Gastroesophageal sphincter (tissue), 4 donors: ENCODE data around the gene SATB2. TPM values are rescaled to one million over a fixed set of nuclear protein-coding genes. Genes with fewer than 3 reads are reported as not detected.

Experiments used
- ATAC-seq: fragments of 150-250 bp; one replicate; pipeline ENCODE4 v1.9.1; 2016; ENCODE audit warnings: mild to moderate bottlenecking, moderate library complexity
- H3K27ac ChIP-seq, 4 donors: fragments of 200-600 bp; sonication (generic) in 3 of 4; 1 replicate in 3 of 4; 2 replicates in 1 of 4; pipeline ENCODE4 v1.5.1; 2016 to 2019
- H3K27me3 ChIP-seq: fragments of 200-600 bp; sonication (generic); one replicate; pipeline ENCODE4 v1.5.1; 2019
- H3K36me3 ChIP-seq, 2 donors: fragments of 200-600 bp; sonication (generic); one replicate each; pipeline ENCODE4 v1.5.1; 2019; ENCODE audit warnings: control low read depth in 1 of 2
- H3K4me1 ChIP-seq, 3 donors: fragments of 200-600 bp; sonication (generic); 1 replicate in 2 of 3; 2 replicates in 1 of 3; pipeline ENCODE4 v1.5.1; 2016 to 2019; ENCODE audit warnings: control low read depth in 2 of 3
- H3K4me3 ChIP-seq, 2 donors: fragments of 200-600 bp; sonication (generic); one replicate each; pipeline ENCODE4 v1.5.1; 2019; ENCODE audit warnings: mild to moderate bottlenecking in 1 of 2, moderate library complexity in 1 of 2
- H3K9me3 ChIP-seq, 3 donors: fragments of 200-600 bp; sonication (generic); one replicate each; pipeline ENCODE4 v1.5.1; 2017 to 2019; ENCODE audit warnings: control low read depth in 2 of 3
- CTCF ChIP-seq, 4 experiments: fragments of 200-600 bp in 2 of 4; fragments of 450-650 bp in 2 of 4; sonication (generic) in 1 of 4; IDR thresholded peaks; one replicate each; pipeline ENCODE4 v1.5.1; 2017 to 2019; ENCODE audit warnings: antibody characterized with exemption in 4 of 4, mild to moderate bottlenecking in 2 of 4, moderate library complexity in 2 of 4
- EP300 ChIP-seq: sonication (generic); formaldehyde crosslinking; IDR thresholded peaks from one replicate; pipeline ENCODE4 v1.6.1; 2017; ENCODE audit warnings: antibody characterized with exemption, mild to moderate bottlenecking
- POLR2A ChIP-seq, 2 donors: fragments of 450-650 bp; IDR thresholded peaks; one replicate each; pipeline ENCODE4 v1.6.1; 2017; ENCODE audit warnings: antibody characterized with exemption in 2 of 2, mild to moderate bottlenecking in 2 of 2, moderate library complexity in 1 of 2
- POLR2AphosphoS5 ChIP-seq: sonication (generic); formaldehyde crosslinking; IDR thresholded peaks from one replicate; pipeline ENCODE4 v1.6.1; 2017; ENCODE audit warnings: antibody characterized with exemption
- WGBS, 2 donors: methylation state at CpG; one replicate each; pipeline ENCODE4 v1.1.5; 2018; ENCODE audit warnings: low coverage in 1 of 2; 5-methylcytosine and 5-hydroxymethylcytosine counted together
- total RNA-seq, 4 donors: library from RNA; depleted of rRNA; stranded (reverse); fragments of >200 nt; gene quantifications; one replicate each; pipeline ENCODE4 v1.1.0, GENCODE V29; 2016

Gene SATB2
- total RNA-seq, 4 donors from 2014 or later, result 2.2 to 6.7 (median 3.4) TPM

GRCh38 chr2:199279146-199279545 is 178.6 kb downstream of the SATB2 start:
- no peaks in the 10 kb centered on the region for H3K9me3 ChIP-seq
- no peaks in the 10 kb centered on the region for H3K36me3 ChIP-seq
- H3K27me3 ChIP-seq, result no peaks in the 10 kb centered on the region
- no peak overlapping the region for H3K4me3 ChIP-seq
- no peak overlapping the region for H3K27ac ChIP-seq
- no peaks in the 10 kb centered on the region for H3K4me1 ChIP-seq
- TF ChIP-seq EP300, result no peak
- no peak for TF ChIP-seq POLR2AphosphoS5
- TF ChIP-seq POLR2A (IDR thresholded peaks at IDR 0.05), result no peak
- ATAC-seq, result no peak

DNA sequence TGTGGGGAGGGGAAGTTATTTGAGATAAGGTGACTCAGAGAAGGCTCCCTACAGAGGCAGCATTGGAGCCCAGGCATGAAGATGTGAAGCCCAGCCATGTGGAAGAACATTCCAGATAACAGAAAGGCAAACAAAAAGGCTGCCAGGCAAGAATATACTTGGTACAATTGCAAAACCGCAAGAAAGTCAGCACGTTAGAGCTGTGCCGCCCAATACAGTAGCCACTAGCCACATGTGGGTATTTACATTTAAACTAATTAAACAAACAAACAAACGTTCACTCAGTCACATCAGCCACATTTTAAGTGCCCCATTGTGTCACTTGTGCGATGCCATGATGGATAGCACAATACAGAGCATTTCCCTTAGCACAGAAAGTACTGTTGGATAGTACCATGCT is 179.6 kb downstream of the SATB2 start:
- H3K36me3 ChIP-seq, result no peaks in the 10 kb centered on the region
- H3K4me1 ChIP-seq, result no peaks in the 10 kb centered on the region
- WGBS, 2 donors, result 65 to 76% methylated on average over 3 to 5 of the region's 5 CpGs
- no peak for ATAC-seq
- no peaks in the 10 kb centered on the region for H3K9me3 ChIP-seq
- TF ChIP-seq CTCF (IDR thresholded peaks at IDR 0.05), result no peak
- no peak for TF ChIP-seq EP300
- TF ChIP-seq POLR2A (IDR thresholded peaks at IDR 0.05), result no peak
- no peak for TF ChIP-seq POLR2AphosphoS5
- H3K27me3 ChIP-seq, result no peaks in the 10 kb centered on the region
- no peak overlapping the region for H3K4me3 ChIP-seq
- H3K27ac ChIP-seq, result no peak overlapping the region

DNA sequence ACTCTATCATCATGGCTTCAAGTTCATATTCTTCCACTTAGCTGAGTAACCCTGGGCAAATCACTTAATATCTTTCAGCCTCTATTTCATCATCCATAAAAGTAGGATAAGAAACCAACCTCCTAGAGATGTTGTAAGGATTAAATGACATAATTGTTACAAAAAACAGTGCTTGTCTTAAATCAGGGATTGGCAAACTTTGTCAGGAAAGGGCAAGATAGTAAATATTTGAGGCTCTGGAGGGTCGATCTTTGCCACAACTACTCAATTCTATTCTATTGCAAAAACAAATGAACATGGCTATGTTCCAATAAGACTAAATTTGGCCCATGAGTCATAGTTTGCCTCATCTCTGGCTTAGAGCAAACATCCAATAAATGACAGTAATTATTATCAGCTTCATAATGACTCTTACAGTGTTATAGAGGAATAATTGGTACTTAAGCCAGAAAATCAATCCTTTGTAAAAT is 184.7 kb downstream of the SATB2 start:
- Histone ChIP-seq H3K36me3 (peaks cover 0 to 7% of the 10 kb centered on the region in 2 donors), H3K4me3 (no peak overlapping the region), H3K27me3 (no peaks in the 10 kb centered on the region), H3K4me1 (no peaks in the 10 kb centered on the region), H3K27ac (no peak overlapping the region), H3K9me3 (no peaks in the 10 kb centered on the region)
- ATAC-seq, result no peak
- no peak for TF ChIP-seq POLR2AphosphoS5
- no peak for TF ChIP-seq POLR2A (IDR thresholded peaks at IDR 0.05)
- TF ChIP-seq EP300, result no peak
- no peak for TF ChIP-seq CTCF (IDR thresholded peaks at IDR 0.05)
- WGBS, 2 donors, result 39 to 50% methylated on average over 1 of the region's 1 CpG

DNA sequence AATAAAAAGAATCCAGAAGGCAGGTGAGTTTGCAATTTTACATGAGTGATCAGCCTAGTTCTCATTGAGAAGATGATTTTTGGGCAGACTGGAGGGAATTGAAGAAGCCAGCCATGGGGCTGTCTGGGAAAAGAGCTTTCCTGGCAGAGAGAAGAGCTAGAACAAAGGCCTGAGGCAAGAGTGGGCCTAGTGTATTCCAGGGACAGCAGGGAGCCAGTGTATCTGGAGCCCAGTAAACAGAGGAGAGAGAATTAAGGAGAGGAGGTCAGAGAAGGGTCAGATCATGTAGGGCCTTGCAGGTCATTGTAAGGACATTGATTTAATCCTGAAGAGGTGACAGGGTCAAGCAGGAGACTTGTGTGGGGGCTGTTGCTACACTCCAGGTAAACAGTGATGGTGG is 195.8 kb downstream of the SATB2 start:
- ATAC-seq, result no peak
- no peak overlapping the region for H3K27ac ChIP-seq
- H3K4me3 ChIP-seq, result no peak overlapping the region
- no peaks in the 10 kb centered on the region for H3K4me1 ChIP-seq
- peaks cover 0 to 22% (median 0%) of the 10 kb centered on the region in 3 donors for H3K9me3 ChIP-seq
- no peaks in the 10 kb centered on the region for H3K27me3 ChIP-seq
- TF ChIP-seq CTCF (IDR thresholded peaks at IDR 0.05) (no peak), POLR2A (IDR thresholded peaks at IDR 0.05) (no peak), POLR2AphosphoS5 (no peak), EP300 (no peak)
- H3K36me3 ChIP-seq, result no peaks in the 10 kb centered on the region

DNA sequence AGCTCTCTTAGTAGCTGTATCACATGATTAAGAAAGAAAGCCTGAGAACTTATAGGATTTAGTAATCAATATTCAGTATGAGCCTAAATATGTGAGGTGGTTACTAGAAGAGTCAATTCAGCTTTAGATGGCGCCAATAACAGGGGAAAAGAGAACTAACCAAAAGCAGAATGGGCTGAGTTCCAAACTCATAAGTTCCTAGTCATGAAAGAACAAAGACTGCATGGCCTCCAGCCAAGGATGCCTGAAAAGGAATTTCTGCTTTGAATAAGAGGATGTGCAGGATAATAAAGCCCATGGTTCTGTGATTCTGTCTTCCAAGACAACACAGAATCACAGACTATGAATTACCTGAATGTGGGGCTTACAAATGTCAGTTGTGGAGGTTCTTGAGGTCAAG is 196.5 kb downstream of the SATB2 start:
- no peak for ATAC-seq
- H3K27me3 ChIP-seq, result no peaks in the 10 kb centered on the region
- no peaks in the 10 kb centered on the region for H3K4me1 ChIP-seq
- TF ChIP-seq EP300, result no peak
- no peak for TF ChIP-seq CTCF (IDR thresholded peaks at IDR 0.05)
- no peak for TF ChIP-seq POLR2AphosphoS5
- TF ChIP-seq POLR2A (IDR thresholded peaks at IDR 0.05), result no peak
- no peak overlapping the region for H3K4me3 ChIP-seq
- 29 to 35% methylated on average over 1 of the region's 1 CpG for WGBS, 2 donors
- H3K36me3 ChIP-seq, result no peaks in the 10 kb centered on the region
- H3K9me3 ChIP-seq, result peaks cover 0 to 22% (median 0%) of the 10 kb centered on the region in 3 donors
- no peak overlapping the region for H3K27ac ChIP-seq
